ENCODE data around the gene SLC12A1.

Gene SLC12A1

DNA sequence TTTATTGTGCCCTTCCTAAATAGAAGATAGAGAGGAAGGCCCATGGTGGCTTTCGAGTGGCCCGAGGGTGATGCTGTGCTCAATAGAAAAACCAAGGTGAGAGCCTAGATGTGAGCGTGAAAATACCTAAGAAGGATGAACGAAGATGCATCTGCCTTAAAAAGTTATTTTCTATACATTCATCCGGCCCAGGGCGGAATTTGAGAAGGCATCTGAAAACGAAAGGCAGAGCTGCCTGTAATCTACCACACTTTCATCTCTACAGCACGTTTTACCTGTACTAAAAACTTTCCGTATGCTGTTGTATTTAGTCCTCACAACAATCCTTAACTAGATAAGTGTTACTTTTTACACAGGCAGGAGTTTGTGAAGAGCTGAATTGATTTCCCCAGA is 126.5 kb downstream of the SLC12A1 start:
- H3K9ac ChIP-seq (ENCODE audit: low read length) = no peak overlapping the region
- no peaks in the 10 kb centered on the region for H3K27me3 ChIP-seq (ENCODE audit: control insufficient read depth in 1 of 2, insufficient read depth in 2 of 2, low read length in 2 of 2)
- H3K4me1 ChIP-seq (ENCODE audit: insufficient read depth, low read length) = peaks cover 18% of the 10 kb centered on the region
- no peak overlapping the region for H3K27ac ChIP-seq (ENCODE audit: low read depth, low read length)
- peak overlapping the region; percentile 63 to 86 for H3K4me3 ChIP-seq (ENCODE audit: low read depth in 1 of 2, low read length in 2 of 2)
- no peaks in the 10 kb centered on the region for H3K9me3 ChIP-seq (ENCODE audit: low read length)
- H3K36me3 ChIP-seq (ENCODE audit: insufficient read depth, low read length) = peaks cover 27% of the 10 kb centered on the region

DNA sequence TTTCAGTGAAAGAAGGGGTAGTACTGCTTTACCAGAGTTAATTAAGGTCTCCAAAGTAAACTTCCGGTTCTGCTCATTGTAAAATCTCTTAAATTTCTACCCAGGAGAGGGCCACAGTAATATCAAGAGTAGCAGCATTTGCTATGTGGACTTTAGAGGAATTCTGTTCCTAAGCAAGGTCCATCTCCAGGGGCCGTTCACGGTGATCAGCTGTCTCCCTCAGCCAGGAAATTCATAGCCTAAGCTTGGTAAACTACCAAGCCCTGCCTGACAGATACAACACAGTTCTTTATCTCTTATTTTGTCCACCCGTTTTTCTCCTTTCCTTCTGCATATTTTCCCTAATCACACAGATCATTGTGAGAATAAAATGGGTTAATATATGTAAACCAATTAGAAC is 127.4 kb downstream of the SLC12A1 start:
- peaks cover 32% of the 10 kb centered on the region for H3K36me3 ChIP-seq (ENCODE audit: insufficient read depth, low read length)
- no peak overlapping the region for H3K4me3 ChIP-seq (ENCODE audit: low read depth in 1 of 2, low read length in 2 of 2)
- peaks cover 18% of the 10 kb centered on the region for H3K4me1 ChIP-seq (ENCODE audit: insufficient read depth, low read length)
- H3K9me3 ChIP-seq (ENCODE audit: low read length) = no peaks in the 10 kb centered on the region
- no peak overlapping the region for H3K27ac ChIP-seq (ENCODE audit: low read depth, low read length)
- no peak overlapping the region for H3K9ac ChIP-seq (ENCODE audit: low read length)
- no peaks in the 10 kb centered on the region for H3K27me3 ChIP-seq (ENCODE audit: control insufficient read depth in 1 of 2, insufficient read depth in 2 of 2, low read length in 2 of 2)

DNA sequence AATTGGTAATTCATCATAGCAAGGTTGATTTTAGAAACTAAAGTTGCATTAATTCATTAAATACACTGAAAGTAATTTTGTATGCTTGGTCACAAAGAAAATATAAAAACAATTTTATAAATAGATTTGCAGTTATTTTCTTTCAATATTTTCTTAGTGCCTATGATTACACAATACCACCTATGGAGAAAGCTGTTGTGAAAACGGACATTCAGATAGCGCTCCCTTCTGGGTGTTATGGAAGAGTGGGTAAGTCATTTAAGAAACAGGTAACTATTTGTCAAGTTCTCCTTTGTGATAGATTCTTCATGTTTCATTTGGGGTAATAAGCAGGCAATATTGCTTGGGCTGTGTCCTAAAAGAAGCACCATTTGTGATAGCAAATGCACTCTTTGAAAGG is 128.2 kb downstream of the SLC12A1 start:
- Histone ChIP-seq H3K9me3 (ENCODE audit: low read length) (no peaks in the 10 kb centered on the region), H3K4me3 (ENCODE audit: low read depth in 1 of 2, low read length in 2 of 2) (no peak overlapping the region), H3K9ac (ENCODE audit: low read length) (no peak overlapping the region), H3K36me3 (ENCODE audit: insufficient read depth, low read length) (peaks cover 33% of the 10 kb centered on the region), H3K4me1 (ENCODE audit: insufficient read depth, low read length) (peaks cover 18% of the 10 kb centered on the region), H3K27me3 (ENCODE audit: control insufficient read depth in 1 of 2, insufficient read depth in 2 of 2, low read length in 2 of 2) (no peaks in the 10 kb centered on the region), H3K27ac (ENCODE audit: low read depth, low read length) (no peak overlapping the region)

DNA sequence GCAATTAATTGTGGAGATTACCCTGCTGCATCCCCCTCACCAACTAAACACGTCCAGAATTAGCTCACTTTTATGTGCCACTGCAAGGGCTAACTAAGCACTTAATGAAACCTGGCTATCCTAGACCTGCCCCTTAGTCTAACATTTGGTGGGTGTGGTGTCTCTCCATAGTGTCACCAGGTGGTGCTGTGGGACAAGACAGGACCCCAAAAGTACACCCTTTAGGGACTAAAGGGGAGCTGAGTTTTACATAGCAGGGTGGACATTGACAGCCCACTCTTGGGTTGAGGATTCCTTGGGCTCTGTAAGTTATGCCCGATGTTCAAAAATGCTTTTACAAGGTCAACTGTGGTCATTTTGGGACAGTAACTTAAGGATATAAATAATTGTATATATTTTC is 130.8 kb downstream of the SLC12A1 start:
- Histone ChIP-seq H3K36me3 (ENCODE audit: insufficient read depth, low read length) (peaks cover 41% of the 10 kb centered on the region), H3K27ac (ENCODE audit: low read depth, low read length) (no peak overlapping the region), H3K9me3 (ENCODE audit: low read length) (no peaks in the 10 kb centered on the region), H3K9ac (ENCODE audit: low read length) (no peak overlapping the region), H3K4me1 (ENCODE audit: insufficient read depth, low read length) (peaks cover 6% of the 10 kb centered on the region), H3K4me3 (ENCODE audit: low read depth in 1 of 2, low read length in 2 of 2) (no peak overlapping the region), H3K27me3 (ENCODE audit: control insufficient read depth in 1 of 2, insufficient read depth in 2 of 2, low read length in 2 of 2) (no peaks in the 10 kb centered on the region)

DNA sequence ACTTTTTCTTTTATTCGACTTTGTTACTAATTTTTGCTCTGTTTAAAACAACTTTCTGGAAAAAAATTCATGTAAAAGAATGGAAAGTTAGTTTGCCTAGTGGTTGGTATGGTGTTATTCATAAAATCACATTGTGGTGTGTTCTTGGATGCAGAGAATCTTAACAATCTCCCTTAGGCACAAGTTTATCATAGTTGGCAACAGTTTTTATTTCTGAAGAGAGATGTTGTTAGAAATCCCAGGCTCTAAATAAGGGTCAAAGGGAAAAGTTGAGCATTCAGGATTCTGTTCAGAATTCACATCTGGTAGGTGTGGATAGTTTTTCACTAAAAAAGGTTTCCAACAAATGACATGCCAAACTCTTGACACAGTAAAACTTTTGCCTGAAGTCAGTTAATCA is 131.5 kb downstream of the SLC12A1 start:
- H3K27me3 ChIP-seq (ENCODE audit: control insufficient read depth in 1 of 2, insufficient read depth in 2 of 2, low read length in 2 of 2) = no peaks in the 10 kb centered on the region
- peaks cover 41% of the 10 kb centered on the region for H3K36me3 ChIP-seq (ENCODE audit: insufficient read depth, low read length)
- no peaks in the 10 kb centered on the region for H3K9me3 ChIP-seq (ENCODE audit: low read length)

DNA sequence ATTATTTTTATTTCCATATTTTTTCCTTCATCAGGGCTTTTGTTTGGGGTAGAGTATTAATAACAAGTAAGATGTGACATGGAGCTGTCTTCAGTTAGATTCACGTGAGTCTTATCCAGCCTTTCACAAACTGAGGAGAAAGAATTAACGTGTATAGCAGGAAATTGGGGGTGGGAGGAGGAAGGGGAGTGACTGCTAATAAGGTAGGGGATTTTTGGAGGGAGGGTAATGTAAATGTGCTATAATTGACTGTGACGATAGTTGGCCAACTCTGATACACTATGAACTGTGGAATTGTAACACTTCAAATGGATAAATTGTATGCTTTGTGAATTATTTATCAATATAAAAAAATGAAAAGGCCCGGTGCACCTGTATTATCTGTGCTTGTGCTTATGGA is 134.0 kb downstream of the SLC12A1 start:
- no peak overlapping the region for H3K4me3 ChIP-seq (ENCODE audit: low read depth in 1 of 2, low read length in 2 of 2)
- no peak overlapping the region for H3K27ac ChIP-seq (ENCODE audit: low read depth, low read length)
- H3K36me3 ChIP-seq (ENCODE audit: insufficient read depth, low read length) = peaks cover 38% of the 10 kb centered on the region
- no peaks in the 10 kb centered on the region for H3K4me1 ChIP-seq (ENCODE audit: insufficient read depth, low read length)
- no peaks in the 10 kb centered on the region for H3K27me3 ChIP-seq (ENCODE audit: control insufficient read depth in 1 of 2, insufficient read depth in 2 of 2, low read length in 2 of 2)
- no peak overlapping the region for H3K9ac ChIP-seq (ENCODE audit: low read length)
- H3K9me3 ChIP-seq (ENCODE audit: low read length) = no peaks in the 10 kb centered on the region

More for the DNA sequence above, 131.5 kb downstream of the SLC12A1 start:
- Histone ChIP-seq H3K4me1 (ENCODE audit: insufficient read depth, low read length) (peaks cover 2% of the 10 kb centered on the region), H3K4me3 (ENCODE audit: low read depth in 1 of 2, low read length in 2 of 2) (no peak overlapping the region), H3K9ac (ENCODE audit: low read length) (no peak overlapping the region), H3K27ac (ENCODE audit: low read depth, low read length) (no peak overlapping the region)

DNA sequence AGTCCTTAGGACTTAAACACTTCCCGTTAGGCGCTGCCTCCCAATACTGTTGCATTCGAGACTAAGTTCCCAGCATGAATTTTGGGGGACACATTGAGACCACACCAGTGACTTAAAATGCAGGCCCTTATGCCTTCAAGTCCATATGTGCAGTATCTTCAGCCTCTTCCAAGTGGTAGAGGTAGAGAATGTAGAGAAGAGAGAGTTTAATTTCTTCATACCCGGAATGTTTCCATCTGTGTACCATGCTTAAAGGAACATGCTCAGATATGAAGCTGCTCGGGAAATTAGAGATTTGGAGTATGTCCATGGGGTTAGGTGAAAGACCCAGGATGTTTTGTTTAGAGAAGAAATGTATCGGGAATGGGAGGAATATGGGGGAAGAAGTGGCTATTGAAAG is 137.8 kb downstream of the SLC12A1 start:
- H3K9ac ChIP-seq (ENCODE audit: low read length) = no peak overlapping the region
- H3K36me3 ChIP-seq (ENCODE audit: insufficient read depth, low read length) = peaks cover 16% of the 10 kb centered on the region
- no peaks in the 10 kb centered on the region for H3K27me3 ChIP-seq (ENCODE audit: control insufficient read depth in 1 of 2, insufficient read depth in 2 of 2, low read length in 2 of 2)
- no peak overlapping the region for H3K4me3 ChIP-seq (ENCODE audit: low read depth in 1 of 2, low read length in 2 of 2)
- no peaks in the 10 kb centered on the region for H3K9me3 ChIP-seq (ENCODE audit: low read length)
- H3K4me1 ChIP-seq (ENCODE audit: insufficient read depth, low read length) = no peaks in the 10 kb centered on the region
- no peak overlapping the region for H3K27ac ChIP-seq (ENCODE audit: low read depth, low read length)

DNA sequence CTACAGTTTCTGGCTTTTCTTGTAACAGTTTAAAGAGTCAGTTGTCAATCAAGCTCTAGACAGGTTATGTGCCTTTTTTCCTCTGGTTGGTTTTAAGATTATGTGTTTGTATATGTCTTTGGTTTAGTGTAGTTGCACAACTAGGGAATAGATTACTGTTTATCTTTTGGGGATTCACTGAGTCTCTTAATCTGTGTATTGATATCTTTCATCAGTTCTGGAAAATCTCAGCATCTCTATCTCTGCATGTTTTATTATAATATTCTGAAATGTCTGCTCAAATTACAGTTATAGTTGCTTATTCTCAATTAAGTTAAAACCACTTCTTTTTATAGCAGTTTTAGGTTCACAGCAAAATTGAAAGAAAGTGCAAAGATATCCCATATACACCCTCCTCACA is 139.4 kb downstream of the SLC12A1 start:
- H3K9me3 ChIP-seq (ENCODE audit: low read length) = no peaks in the 10 kb centered on the region
- no peaks in the 10 kb centered on the region for H3K27me3 ChIP-seq (ENCODE audit: control insufficient read depth in 1 of 2, insufficient read depth in 2 of 2, low read length in 2 of 2)
- H3K4me3 ChIP-seq (ENCODE audit: low read depth in 1 of 2, low read length in 2 of 2) = no peak overlapping the region
- H3K36me3 ChIP-seq (ENCODE audit: insufficient read depth, low read length) = peaks cover 16% of the 10 kb centered on the region
- H3K9ac ChIP-seq (ENCODE audit: low read length) = no peak overlapping the region
- no peak overlapping the region for H3K27ac ChIP-seq (ENCODE audit: low read depth, low read length)
- H3K4me1 ChIP-seq (ENCODE audit: insufficient read depth, low read length) = no peaks in the 10 kb centered on the region

DNA sequence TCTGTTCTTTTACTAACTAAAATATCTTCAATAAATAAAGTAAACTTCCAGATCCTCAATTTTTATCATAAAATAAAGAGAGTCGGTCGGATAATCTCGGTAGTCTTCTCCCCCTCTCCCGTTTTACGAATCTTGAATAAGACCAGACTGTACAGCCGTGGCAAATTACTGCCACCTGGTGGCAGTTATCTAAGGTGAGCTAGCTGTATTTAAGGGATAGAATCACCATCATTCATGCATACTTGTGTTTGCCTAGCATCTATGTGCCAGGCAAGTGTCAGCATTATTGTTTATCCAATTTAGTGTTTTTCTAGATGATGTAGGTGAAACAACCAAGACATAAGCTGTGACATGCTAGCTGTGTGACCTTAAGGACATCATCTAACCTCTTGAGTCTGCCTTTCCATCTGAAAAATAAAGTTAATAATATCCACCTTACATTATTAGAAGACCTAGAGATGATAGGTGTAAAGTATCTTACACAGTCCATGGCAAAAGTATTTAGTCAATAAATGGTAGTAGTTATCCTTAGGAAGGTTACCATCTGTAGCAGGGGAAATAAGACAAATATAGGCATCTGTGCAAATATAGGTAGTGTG is 146.5 kb downstream of the SLC12A1 start:
- no peaks in the 10 kb centered on the region for H3K9me3 ChIP-seq (ENCODE audit: low read length)
- H3K4me3 ChIP-seq (ENCODE audit: low read depth in 1 of 2, low read length in 2 of 2) = no peak overlapping the region
- H3K4me1 ChIP-seq (ENCODE audit: insufficient read depth, low read length) = no peaks in the 10 kb centered on the region
- no peaks in the 10 kb centered on the region for H3K36me3 ChIP-seq (ENCODE audit: insufficient read depth, low read length)
- H3K9ac ChIP-seq (ENCODE audit: low read length) = no peak overlapping the region
- H3K27ac ChIP-seq (ENCODE audit: low read depth, low read length) = no peak overlapping the region
- no peaks in the 10 kb centered on the region for H3K27me3 ChIP-seq (ENCODE audit: control insufficient read depth in 1 of 2, insufficient read depth in 2 of 2, low read length in 2 of 2)

Measured in muscle layer of colon (tissue), 2 donors.